Nephron (organoid): ENCODE results near the gene CCDC14.

Experiments used
- H3K27ac Mint-ChIP-seq, 3 experiments: 2 replicates each; pipeline ENCODE4 v1.8.0; 2020; ENCODE audit warnings: mixed read lengths in 3 of 3, mild to moderate bottlenecking in 2 of 3, moderate library complexity in 1 of 3
- H3K27me3 Mint-ChIP-seq: 2 replicates; pipeline ENCODE4 v1.8.0; 2021; ENCODE audit warnings: low read depth, mild to moderate bottlenecking, moderate library complexity, mixed read lengths
- H3K36me3 Mint-ChIP-seq: 2 replicates; pipeline ENCODE4 v1.8.0; 2020; ENCODE audit warnings: low read depth, mixed read lengths
- H3K4me1 Mint-ChIP-seq: 2 replicates; pipeline ENCODE4 v1.8.0; 2020; ENCODE audit warnings: mixed read lengths
- H3K4me3 Mint-ChIP-seq, 3 experiments: 2 replicates each; pipeline ENCODE4 v1.8.0; 2020; ENCODE audit warnings: mild to moderate bottlenecking in 3 of 3, mixed read lengths in 3 of 3, moderate library complexity in 2 of 3
- H3K9me3 Mint-ChIP-seq: 2 replicates; pipeline ENCODE4 v1.8.0; 2020; ENCODE audit warnings: mixed read lengths
- CTCF ChIP-seq, 3 experiments: fragments of 200-600 bp; sonication (generic); IDR thresholded peaks; one replicate each; pipeline ENCODE4 v1.5.0; 2021; ENCODE audit warnings: antibody characterized with exemption in 3 of 3; ENCODE audit not compliant: unreplicated experiment in 3 of 3

CCDC14 gene

GRCh38 chr3:123884203-123884831 lies 76.7 kb downstream of the CCDC14 start, which contains the start of gene MYLK:
Gene MYLK, minus strand, starts transcription at chr3:123884332. Its CDS starts 90,491 bp downstream, at chr3:123793841.
- peak within 1 kb of the TSS; percentile 80 to 87 (median 85) for H3K4me3 Mint-ChIP-seq
- no peaks in the 10 kb centered on the region for H3K36me3 Mint-ChIP-seq
- peaks cover 8% of the 10 kb centered on the region for H3K4me1 Mint-ChIP-seq
- H3K9me3 Mint-ChIP-seq = peaks cover 5% of the 10 kb centered on the region
- TF ChIP-seq CTCF (IDR thresholded peaks at IDR 0.05; ENCODE audit: unreplicated experiment in 3 of 3) = no peak
- H3K27ac Mint-ChIP-seq = no peak within 1 kb of the TSS
- H3K27me3 Mint-ChIP-seq = peaks cover 52% of the 10 kb centered on the region

- TF ChIP-seq CTCF (IDR thresholded peaks at IDR 0.05; ENCODE audit: unreplicated experiment in 3 of 3) = no peak
- peak overlapping the region; percentile 62 to 82 (median 77) for H3K4me3 Mint-ChIP-seq
- H3K27ac Mint-ChIP-seq = no peak overlapping the region
- peaks cover 46% of the 10 kb centered on the region for H3K27me3 Mint-ChIP-seq
- peaks cover 3% of the 10 kb centered on the region for H3K9me3 Mint-ChIP-seq
- H3K36me3 Mint-ChIP-seq = no peaks in the 10 kb centered on the region
- H3K4me1 Mint-ChIP-seq = peaks cover 8% of the 10 kb centered on the region
Measured at GRCh38 chr3:123883701-123884202, 77.3 kb downstream of the CCDC14 start.

- Mint-ChIP-seq H3K27ac (no peak overlapping the region), H3K4me3 (peak overlapping the region; percentile 62 to 82 (median 77)), H3K36me3 (no peaks in the 10 kb centered on the region), H3K9me3 (no peaks in the 10 kb centered on the region), H3K4me1 (peaks cover 8% of the 10 kb centered on the region), H3K27me3 (peaks cover 45% of the 10 kb centered on the region)
- TF ChIP-seq CTCF (IDR thresholded peaks at IDR 0.05; ENCODE audit: unreplicated experiment in 3 of 3) = no peak
Measured at GRCh38 chr3:123883111-123883510, 77.9 kb downstream of the CCDC14 start.

- Mint-ChIP-seq H3K4me3 (peak overlapping the region in 1 of 3 experiments; percentile 45), H3K9me3 (no peaks in the 10 kb centered on the region), H3K4me1 (peaks cover 8% of the 10 kb centered on the region), H3K27me3 (peaks cover 40% of the 10 kb centered on the region), H3K27ac (no peak overlapping the region), H3K36me3 (no peaks in the 10 kb centered on the region)
- TF ChIP-seq CTCF (IDR thresholded peaks at IDR 0.05; ENCODE audit: unreplicated experiment in 3 of 3) = no peak
Measured at GRCh38 chr3:123881771-123882170, 79.3 kb downstream of the CCDC14 start.

GRCh38 chr3:123880998-123881561 lies 79.9 kb downstream of the CCDC14 start:
- peaks cover 8% of the 10 kb centered on the region for H3K4me1 Mint-ChIP-seq
- H3K36me3 Mint-ChIP-seq = no peaks in the 10 kb centered on the region
- no peak overlapping the region for H3K27ac Mint-ChIP-seq
- peaks cover 35% of the 10 kb centered on the region for H3K27me3 Mint-ChIP-seq
- peak overlapping the region; percentile 21 to 45 (median 21) for H3K4me3 Mint-ChIP-seq
- H3K9me3 Mint-ChIP-seq = no peaks in the 10 kb centered on the region
- peak; percentile 26 to 45 (median 38) for TF ChIP-seq CTCF (IDR thresholded peaks at IDR 0.05; ENCODE audit: unreplicated experiment in 3 of 3)
